Stomach (tissue), 9 donors: ENCODE data around the gene ZXDC. TPM values are rescaled to one million over a fixed set of nuclear protein-coding genes. Genes with fewer than 3 reads are reported as not detected.

Experiments used
- DNase-seq, 2 donors: peaks; one replicate each; pipeline versions ENCODE4 v3.0.0 to v3.0.0-alpha.2; 2013 to 2019
- H3K27ac ChIP-seq, 5 donors: fragments of 200-600 bp in 4 of 5; sonication (generic) in 4 of 5; one replicate each; pipeline ENCODE4 v1.5.1; 2013 to 2019; ENCODE audit warnings: mild to moderate bottlenecking in 1 of 5, moderate library complexity in 1 of 5
- H3K27me3 ChIP-seq, 3 donors: fragments of 200-600 bp; sonication (generic); one replicate each; pipeline ENCODE4 v1.5.1; 2017 to 2019; ENCODE audit warnings: mixed run types in 1 of 3
- H3K36me3 ChIP-seq, 4 donors: fragments of 200-600 bp; sonication (generic); 1 replicate in 3 of 4; 2 replicates in 1 of 4; pipeline ENCODE4 v1.5.1; 2016 to 2019
- H3K4me1 ChIP-seq, 4 donors: fragments of 200-600 bp; sonication (generic); one replicate each; pipeline ENCODE4 v1.5.1; 2016 to 2019
- H3K4me3 ChIP-seq, 4 donors: fragments of 200-600 bp; sonication (generic) in 3 of 4; one replicate each; pipeline ENCODE4 v1.5.1; 2016 to 2019; ENCODE audit warnings: mild to moderate bottlenecking in 1 of 4
- H3K9me3 ChIP-seq, 4 donors: fragments of 200-600 bp; sonication (generic); one replicate each; pipeline ENCODE4 v1.5.1; 2016 to 2019
- CTCF ChIP-seq, 7 experiments: fragments of 450-650 bp in 4 of 7; fragments of 200-600 bp in 3 of 7; sonication (generic) in 3 of 7; IDR thresholded peaks; one replicate each; pipeline ENCODE4 v1.5.1; 2016 to 2019; ENCODE audit warnings: antibody characterized with exemption in 7 of 7, control low read depth in 2 of 7, mild to moderate bottlenecking in 1 of 7
- EP300 ChIP-seq: sonication (generic); formaldehyde crosslinking; IDR thresholded peaks from one replicate; pipeline ENCODE4 v1.6.1; 2017; ENCODE audit warnings: antibody characterized with exemption
- POLR2A ChIP-seq, 4 donors: fragments of 450-650 bp; IDR thresholded peaks; one replicate each; pipeline ENCODE4 v1.6.1; 2016; ENCODE audit warnings: antibody characterized with exemption in 4 of 4, control low read depth in 2 of 4, mild to moderate bottlenecking in 1 of 4, moderate library complexity in 1 of 4
- POLR2AphosphoS5 ChIP-seq, 3 donors: sonication (generic); formaldehyde crosslinking; IDR thresholded peaks; one replicate each; pipeline ENCODE4 v1.6.1; 2016; ENCODE audit warnings: antibody characterized with exemption in 3 of 3
- WGBS, 5 donors: extraction: QIAGEN DNeasy Blood & Tissue Kit in 3 of 5; methylation state at CpG; one replicate each; pipeline versions ENCODE4 v1.1.5 to v1.1.7; 2013 to 2018; 5-methylcytosine and 5-hydroxymethylcytosine counted together
- intact Hi-C: fragments of 100-400 bp; cut with DNase I; formaldehyde crosslinking; loops from one replicate; pipeline ENCODE4 v1.15.1; 2023; ENCODE audit warnings: low total_unique reads
- polyA plus RNA-seq, 3 donors: library from polyadenylated mRNA; stranded (reverse); fragments of 200-250 nt; gene quantifications; one replicate each; pipeline ENCODE4 v1.2.3, GENCODE V29; 2013
- total RNA-seq, 5 donors: library from RNA; depleted of rRNA; stranded (reverse); fragments of >200 nt; gene quantifications; one replicate each; pipeline versions ENCODE4 v1.1.0 to v1.2.3, GENCODE V29; 2014 to 2016
- donor health status: healthy with polysubstance abuse.
- donor health status: Bipolar disorder and iron deficiency.
- donor health status: healthy.

The ZXDC gene
- total and polyA plus RNA-seq, 8 donors: 6.1 to 73.2 (median 22.4) TPM

DNA sequence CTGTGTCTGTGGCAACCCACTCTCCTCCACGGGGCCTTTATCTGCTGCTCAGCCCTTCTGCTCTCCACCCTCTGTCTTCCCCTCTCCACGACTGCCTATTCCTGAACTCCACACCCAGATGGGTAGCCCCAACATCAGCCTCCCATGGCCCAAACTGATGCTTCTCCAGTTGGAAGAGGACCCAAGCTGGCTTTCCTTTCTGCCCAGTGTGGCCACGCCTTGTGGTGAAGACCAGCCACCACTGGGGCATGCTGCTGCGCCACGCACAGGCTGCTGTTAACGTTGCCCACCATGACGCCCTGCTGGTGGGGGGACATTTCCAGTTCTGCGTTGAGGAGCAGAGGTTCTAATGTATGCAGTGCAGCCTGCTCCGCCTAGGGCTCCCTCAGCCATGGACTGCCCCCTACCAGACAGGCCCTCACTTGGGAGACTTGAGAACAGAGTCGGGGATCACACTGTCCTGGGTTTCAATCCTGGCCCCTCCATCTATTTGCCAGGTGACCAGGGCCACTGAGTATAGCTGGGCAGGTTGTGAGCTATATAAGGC lies 54.0 kb downstream of the ZXDC start:
- no peak overlapping the region for H3K27ac ChIP-seq
- H3K27me3 ChIP-seq: peaks cover 0 to 34% (median 6%) of the 10 kb centered on the region in 3 donors
- H3K4me3 ChIP-seq: no peak overlapping the region
- H3K4me1 ChIP-seq: peaks cover 0 to under 1% (median 0%) of the 10 kb centered on the region in 4 donors
- peaks cover 0 to 11% (median 0%) of the 10 kb centered on the region in 4 donors for H3K36me3 ChIP-seq
- intact Hi-C loops: no loop called here
- peak in 1 of 2 donors; percentile 9 for DNase-seq
- no peak for TF ChIP-seq CTCF (IDR thresholded peaks at IDR 0.05)
- TF ChIP-seq POLR2AphosphoS5 (IDR thresholded peaks at IDR 0.05): no peak
- TF ChIP-seq EP300: no peak
- TF ChIP-seq POLR2A (IDR thresholded peaks at IDR 0.05): no peak
- WGBS, 5 donors: 63 to 88% (median 80%) methylated on average over 3 to 10 of the region's 10 CpGs
- H3K9me3 ChIP-seq: peaks cover 9 to 15% (median 12%) of the 10 kb centered on the region in 4 donors

- Histone ChIP-seq H3K36me3 (peaks cover 0 to 11% (median 0%) of the 10 kb centered on the region in 4 donors), H3K27ac (no peak overlapping the region), H3K9me3 (no peaks in the 10 kb centered on the region), H3K27me3 (peaks cover 0 to 49% (median 18%) of the 10 kb centered on the region in 3 donors), H3K4me3 (no peak overlapping the region), H3K4me1 (peaks cover 0 to 7% (median 0%) of the 10 kb centered on the region in 4 donors)
- 59 to 80% (median 65%) methylated on average over 18 to 22 of the region's 22 CpGs for WGBS, 5 donors
- intact Hi-C loops: no loop called here
- TF ChIP-seq POLR2AphosphoS5 (IDR thresholded peaks at IDR 0.05) (no peak), CTCF (IDR thresholded peaks at IDR 0.05) (no peak), EP300 (no peak), POLR2A (IDR thresholded peaks at IDR 0.05) (no peak)
- peak in 1 of 2 donors; percentile 17 for DNase-seq
Measured at GRCh38 chr3:126419886-126420786, 55.6 kb downstream of the ZXDC start.

- no peak overlapping the region for H3K27ac ChIP-seq
- intact Hi-C loops: no loop called here
- H3K4me1 ChIP-seq: peaks cover 0 to 7% (median 0%) of the 10 kb centered on the region in 4 donors
- no peak overlapping the region for H3K4me3 ChIP-seq
- peaks cover 0 to 2% (median 0%) of the 10 kb centered on the region in 4 donors for H3K36me3 ChIP-seq
- WGBS, 5 donors: 61 to 74% (median 69%) methylated on average over 5 to 6 of the region's 6 CpGs
- H3K27me3 ChIP-seq: peaks cover 0 to 58% (median 23%) of the 10 kb centered on the region in 3 donors
- TF ChIP-seq CTCF (IDR thresholded peaks at IDR 0.05): no peak
- no peak for TF ChIP-seq POLR2AphosphoS5 (IDR thresholded peaks at IDR 0.05)
- TF ChIP-seq EP300: no peak
- no peak for TF ChIP-seq POLR2A (IDR thresholded peaks at IDR 0.05)
- H3K9me3 ChIP-seq: no peaks in the 10 kb centered on the region
- peak in 1 of 2 donors; percentile 20 for DNase-seq
Measured at GRCh38 chr3:126419151-126419703, 56.5 kb downstream of the ZXDC start.

DNA sequence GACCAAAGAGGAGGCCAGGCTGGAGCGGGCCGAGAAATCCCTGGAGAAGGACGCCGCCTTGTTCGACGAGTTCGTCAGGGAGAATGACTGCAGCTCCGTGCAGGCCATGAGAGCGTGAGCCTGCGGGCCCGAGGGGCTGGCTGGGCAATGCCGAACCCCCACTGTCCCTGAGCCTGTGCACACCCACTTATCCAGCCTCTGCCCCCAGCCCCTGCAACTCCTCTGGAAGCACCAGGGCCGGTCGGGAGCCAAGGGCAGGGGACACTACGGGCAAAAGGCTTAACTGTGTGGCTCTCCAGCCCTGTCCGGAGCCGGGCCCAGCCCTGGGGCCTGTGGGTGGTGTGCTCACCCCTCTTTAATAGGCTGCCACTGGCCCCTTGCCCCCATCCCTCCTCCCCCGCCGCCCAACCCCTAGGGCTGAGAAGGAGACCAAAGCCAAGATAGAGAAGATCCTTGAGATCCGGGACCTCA lies 57.0 kb downstream of the ZXDC start:
- intact Hi-C loops: no loop called here
- WGBS, 5 donors: 81 to 90% (median 87%) methylated on average over 15 to 20 of the region's 20 CpGs
- no peak overlapping the region for H3K27ac ChIP-seq
- no peaks in the 10 kb centered on the region for H3K36me3 ChIP-seq
- no peak overlapping the region for H3K4me3 ChIP-seq
- H3K27me3 ChIP-seq: peaks cover 0 to 64% (median 23%) of the 10 kb centered on the region in 3 donors
- DNase-seq: peak in 1 of 2 donors; percentile 15
- peaks cover 0 to 7% (median 0%) of the 10 kb centered on the region in 4 donors for H3K4me1 ChIP-seq
- no peaks in the 10 kb centered on the region for H3K9me3 ChIP-seq
- TF ChIP-seq EP300: no peak
- TF ChIP-seq CTCF (IDR thresholded peaks at IDR 0.05): no peak
- no peak for TF ChIP-seq POLR2AphosphoS5 (IDR thresholded peaks at IDR 0.05)
- TF ChIP-seq POLR2A (IDR thresholded peaks at IDR 0.05): no peak
